H1 (cell line): Measurements from ENCODE around the gene AKR1B1. TPM values are rescaled to one million over a fixed set of nuclear protein-coding genes. Genes with fewer than 3 reads are reported as not detected.
"Not testable (repeated sequence)": the region's sequence is repeated elsewhere in the genome, so short reads cannot be mapped to it uniquely, and the experiment has no call there.

Experiments used
- CTCF ChIA-PET: fragments of 300-600 bp; sonication (Branson Sonifier 250); formaldehyde crosslinking; loops from one replicate; lab custom pipeline; 2021; ENCODE audit not compliant: partially characterized antibody; lab: Charles Lee
- POLR2A ChIA-PET: fragments of 300-600 bp; sonication (Branson Sonifier 250); formaldehyde crosslinking; loops from one replicate; lab custom pipeline; 2021; ENCODE audit warnings: inconsistent platforms; ENCODE audit not compliant: partially characterized antibody; lab: Charles Lee
- DNase-seq, 2 experiments: peaks; one replicate each; pipeline versions ENCODE4 v3.0.0 to v3.0.0-alpha.2; 2010 to 2022; ENCODE audit warnings: low spot score in 2 of 2, low read depth in 1 of 2, mixed read lengths in 1 of 2
- FAIRE-seq: peaks from 2 replicates; lab custom pipeline; 2011; peaks lifted over from hg19 to GRCh38; lab: Jason Lieb, UNC
- H2AFZ ChIP-seq: 2 replicates; pipeline ENCODE4 v1.8.1; 2012; ENCODE audit warnings: low read length, inconsistent platforms
- H2AK5ac ChIP-seq: 2 replicates; pipeline ENCODE4 v1.6.1; 2013; ENCODE audit warnings: low read depth, low read length
- H2BK120ac ChIP-seq: replicated peaks from 2 replicates; pipeline ENCODE3; 2013; ENCODE audit warnings: low read depth, low read length, inconsistent platforms
- H2BK12ac ChIP-seq: 2 replicates; pipeline ENCODE4 v1.6.1; 2013; ENCODE audit warnings: low read depth, low read length
- H2BK15ac ChIP-seq: 2 replicates; pipeline ENCODE4 v1.6.1; 2013; ENCODE audit warnings: low read length
- H2BK20ac ChIP-seq: 2 replicates; pipeline ENCODE4 v1.6.1; 2013; ENCODE audit warnings: low read length
- H2BK5ac ChIP-seq: 2 replicates; pipeline ENCODE4 v1.6.1; 2013; ENCODE audit warnings: low read depth, low read length
- H3K14ac ChIP-seq: 2 replicates; pipeline ENCODE4 v1.6.1; 2013; ENCODE audit warnings: inconsistent platforms; ENCODE audit not compliant: insufficient read length
- H3K18ac ChIP-seq: 2 replicates; pipeline ENCODE4 v1.6.1; 2013; ENCODE audit warnings: low read length; ENCODE audit errors: extremely low read depth
- H3K23ac ChIP-seq: 2 replicates; pipeline ENCODE4 v1.6.1; 2013; ENCODE audit warnings: inconsistent platforms; ENCODE audit not compliant: insufficient read length
- H3K23me2 ChIP-seq: 2 replicates; pipeline ENCODE4 v1.6.1; 2013; ENCODE audit warnings: low read depth, low read length
- H3K27ac ChIP-seq: 2 replicates; pipeline ENCODE4 v1.6.1; 2011; ENCODE audit warnings: low read depth, low read length, inconsistent platforms
- H3K27me3 ChIP-seq, 4 experiments: replicated peaks in 1 of 4; 1 replicate in 1 of 4; 2 replicates in 3 of 4; pipeline versions ENCODE4 v1.6.1 to v1.8.1; 2011 to 2013; ENCODE audit warnings: low read length in 3 of 4, mild to moderate bottlenecking in 3 of 4, inconsistent platforms in 2 of 4, mixed read lengths in 2 of 4, moderate library complexity in 1 of 4; ENCODE audit not compliant: control insufficient read depth in 3 of 4, insufficient read depth in 3 of 4; ENCODE audit errors: extremely low read depth in 1 of 4
- H3K36me3 ChIP-seq, 4 experiments: 2 replicates each; pipeline versions ENCODE4 v1.6.1 to v1.8.1; 2011 to 2013; ENCODE audit warnings: mild to moderate bottlenecking in 4 of 4, low read length in 3 of 4, moderate library complexity in 2 of 4, control low read depth in 1 of 4, inconsistent platforms in 1 of 4; ENCODE audit not compliant: insufficient read depth in 4 of 4, control insufficient read depth in 2 of 4
- H3K4ac ChIP-seq: replicated peaks from 2 replicates; pipeline ENCODE3; 2013; ENCODE audit warnings: low read length, low read depth, mixed read lengths, inconsistent platforms; ENCODE audit not compliant: insufficient read length
- H3K4me1 ChIP-seq, 4 experiments: replicated peaks in 1 of 4; 1 replicate in 1 of 4; 2 replicates in 3 of 4; pipeline versions ENCODE4 v1.6.1 to v1.8.1; 2011 to 2013; ENCODE audit warnings: low read length in 3 of 4, inconsistent platforms in 2 of 4, mixed read lengths in 1 of 4; ENCODE audit not compliant: insufficient read depth in 4 of 4, control insufficient read depth in 3 of 4
- H3K4me2 ChIP-seq, 2 experiments: 2 replicates each; pipeline versions ENCODE4 v1.6.1 to v1.8.1; 2011 to 2013; ENCODE audit warnings: low read depth in 2 of 2, low read length in 2 of 2, control low read depth in 1 of 2, inconsistent platforms in 1 of 2, mild to moderate bottlenecking in 1 of 2; ENCODE audit not compliant: insufficient read depth in 1 of 2
- H3K4me3 ChIP-seq, 4 experiments: fragments of 200-600, 300-600 bp in 1 of 4; sonication (generic), shearing (Covaris generic), sonication (Bioruptor Twin) in 1 of 4; 2 replicates each; pipeline versions ENCODE4 v1.5.1 to v1.8.1; 2011 to 2016; ENCODE audit warnings: low read length in 4 of 4, low read depth in 3 of 4, control low read depth in 2 of 4, inconsistent platforms in 2 of 4, mild to moderate bottlenecking in 2 of 4, mixed read lengths in 1 of 4, moderate library complexity in 1 of 4; ENCODE audit not compliant: insufficient read depth in 2 of 4; ENCODE audit errors: extremely low read depth in 1 of 4
- H3K56ac ChIP-seq: replicated peaks from 2 replicates; pipeline ENCODE3; 2013; ENCODE audit warnings: low read depth, mild to moderate bottlenecking, mixed read lengths, low read length, inconsistent platforms; ENCODE audit not compliant: insufficient read length
- H3K79me1 ChIP-seq: 2 replicates; pipeline ENCODE4 v1.6.1; 2013; ENCODE audit warnings: low read depth, low read length, control low read depth
- H3K79me2 ChIP-seq, 2 experiments: 2 replicates each; pipeline versions ENCODE4 v1.6.1 to v1.8.1; 2012 to 2013; ENCODE audit warnings: low read length in 2 of 2, mild to moderate bottlenecking in 2 of 2, inconsistent platforms in 1 of 2; ENCODE audit not compliant: insufficient read depth in 2 of 2, control insufficient read depth in 1 of 2
- H3K9ac ChIP-seq, 4 experiments: replicated peaks in 1 of 4; 1 replicate in 1 of 4; 2 replicates in 3 of 4; pipeline versions ENCODE4 v1.6.1 to v1.8.1; 2011 to 2013; ENCODE audit warnings: low read depth in 3 of 4, low read length in 3 of 4, control low read depth in 2 of 4, mild to moderate bottlenecking in 2 of 4, moderate library complexity in 2 of 4, inconsistent platforms in 1 of 4; ENCODE audit errors: extremely low read depth in 1 of 4
- H3K9me3 ChIP-seq, 2 experiments: 2 replicates each; pipeline versions ENCODE4 v1.6.1 to v1.8.1; 2012 to 2013; ENCODE audit warnings: mild to moderate bottlenecking in 2 of 2, moderate library complexity in 2 of 2, control low read depth in 1 of 2, inconsistent platforms in 1 of 2, low read depth in 1 of 2, low read length in 1 of 2, mixed read lengths in 1 of 2; ENCODE audit not compliant: insufficient read depth in 2 of 2
- H4K20me1 ChIP-seq, 2 experiments: replicated peaks in 1 of 2; 2 replicates each; pipeline versions ENCODE3 to v1.8.1; 2011 to 2013; ENCODE audit warnings: inconsistent platforms in 2 of 2, low read length in 2 of 2, mild to moderate bottlenecking in 1 of 2; ENCODE audit not compliant: insufficient read depth in 2 of 2, control insufficient read depth in 1 of 2
- H4K5ac ChIP-seq: 2 replicates; pipeline ENCODE4 v1.6.1; 2013; ENCODE audit warnings: low read length, low read depth, mixed read lengths, inconsistent platforms; ENCODE audit not compliant: insufficient read length
- H4K8ac ChIP-seq: 2 replicates; pipeline ENCODE4 v1.8.0; 2013; ENCODE audit warnings: mild to moderate bottlenecking, moderate library complexity, low read length, inconsistent platforms; ENCODE audit not compliant: insufficient read depth; ENCODE audit errors: extremely low read depth
- H4K91ac ChIP-seq: replicated peaks from 2 replicates; pipeline ENCODE3; 2013; ENCODE audit warnings: low read length, mixed read lengths, inconsistent platforms; ENCODE audit not compliant: insufficient read length
- WGBS, 2 experiments: shearing (Covaris generic) in 1 of 2; methylation state at CpG; one replicate each; pipeline versions ENCODE4 v1.1.6 to v1.1.7; 2013 to 2015; ENCODE audit warnings: low lambda C conversion rate in 2 of 2, mixed read lengths in 2 of 2, inconsistent platforms in 1 of 2, low coverage in 1 of 2, missing lambda C conversion rate in 1 of 2; ENCODE audit not compliant: insufficient replicate concordance in 2 of 2, insufficient coverage in 1 of 2, insufficient read length in 1 of 2; ENCODE audit errors: extremely low coverage in 1 of 2, missing lambda C conversion rate in 1 of 2; 5-methylcytosine and 5-hydroxymethylcytosine counted together
- polyA plus RNA-seq, 7 experiments: library from polyadenylated mRNA; depleted of rRNA in 3 of 7; stranded (reverse) in 5 of 7; unstranded in 2 of 7; fragments of >200 nt in 5 of 7; fragments of 200-250 nt in 2 of 7; gene quantifications; 1 replicate in 5 of 7; 2 replicates in 1 of 7; 4 replicates in 1 of 7; pipeline versions ENCODE4 v1.2.1 to v1.2.3, GENCODE V29; 2011 to 2013; ENCODE audit warnings: missing spikeins in 2 of 7, mixed read lengths in 2 of 7
- total RNA-seq: library from RNA; stranded (reverse); fragmentation: NEBNext Ultra II Directional; extraction: Animal tissue kit (Norgen Biotek cat#: 25700); gene quantifications from 2 replicates; pipeline ENCODE4 v1.2.1, GENCODE V29; 2021

Gene AKR1B1
- total and polyA plus RNA-seq, 2 of the 8 experiments (the other 6 are each of a cell fraction or from before 2014, with no cell fraction given) = 195 to 273 TPM

DNA sequence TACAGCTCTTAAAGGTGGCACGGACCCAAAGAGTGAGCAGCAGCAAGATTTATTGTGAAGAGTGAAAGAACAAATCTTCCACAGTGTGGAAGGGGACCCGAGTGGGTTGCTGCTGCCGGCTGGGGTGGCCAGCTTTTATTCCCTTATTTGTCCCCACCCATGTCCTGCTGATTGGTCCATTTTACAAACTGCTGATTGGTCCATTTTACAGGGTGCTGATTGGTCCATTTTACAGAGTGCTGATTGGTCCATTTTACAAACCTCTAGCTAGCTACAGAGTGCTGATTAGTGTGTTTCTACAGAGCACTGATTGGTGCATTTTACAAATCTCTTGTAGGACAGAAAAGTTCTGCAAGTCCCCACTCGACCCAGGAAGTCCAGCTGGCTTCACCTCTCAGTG, 28.8 kb upstream of the AKR1B1 start:
- H3K4ac ChIP-seq, H2BK15ac ChIP-seq, H3K4me1 ChIP-seq, H2BK12ac ChIP-seq, H3K4me2 ChIP-seq, H4K91ac ChIP-seq, H3K9ac ChIP-seq, H3K23me2 ChIP-seq, H3K9me3 ChIP-seq, H3K27ac ChIP-seq, H4K20me1 ChIP-seq, POLR2A ChIA-PET, H4K8ac ChIP-seq, H2BK5ac ChIP-seq, H2AK5ac ChIP-seq, H3K23ac ChIP-seq, H3K79me1 ChIP-seq, DNase-seq, H4K5ac ChIP-seq, H2AFZ ChIP-seq, H3K79me2 ChIP-seq, H3K36me3 ChIP-seq, H3K14ac ChIP-seq, H3K18ac ChIP-seq, H3K4me3 ChIP-seq, H3K27me3 ChIP-seq, H2BK20ac ChIP-seq, H2BK120ac ChIP-seq, FAIRE-seq, H3K56ac ChIP-seq: not testable (repeated sequence)
- WGBS, 2 experiments = 95% methylated on average over 4 of the region's 4 CpGs; no CpG with 5 or more reads in 1 of the 2 experiments
- CTCF ChIA-PET = interaction anchor here (1.4 to 1.6 kb wide), 2 partner anchors 27 to 42 kb away, joined by 4 read pairs; no protein-coding TSS in a partner anchor
